Stimulated activated CD4-positive, alpha-beta T cell treated with anti-CD3 and anti-CD28 coated beads, Interleukin-4, amount 100 ng/mL, for 24 hours (primary cell): Measurements from ENCODE around the gene CACNA1C.

Experiments used
- DNase-seq: peaks from one replicate; pipeline ENCODE4 v3.0.0-alpha.2; 2020

The CACNA1C gene

GRCh38 chr12:2328661-2329060 lies 275.9 kb downstream of the CACNA1C start:
- DNase-seq = no peak

GRCh38 chr12:2329661-2330210 lies 276.9 kb downstream of the CACNA1C start:
- DNase-seq = no peak

- DNase-seq = no peak
Measured at GRCh38 chr12:2332236-2332635, 279.4 kb downstream of the CACNA1C start.

GRCh38 chr12:2332947-2333346 lies 280.2 kb downstream of the CACNA1C start:
- no peak for DNase-seq

GRCh38 chr12:2333491-2334195 lies 280.9 kb downstream of the CACNA1C start:
- no peak for DNase-seq

GRCh38 chr12:2334271-2334670 lies 281.5 kb downstream of the CACNA1C start:
- no peak for DNase-seq

- no peak for DNase-seq
Measured at GRCh38 chr12:2334689-2335088, 281.9 kb downstream of the CACNA1C start.

- DNase-seq = no peak
Measured at GRCh38 chr12:2335109-2335508, 282.3 kb downstream of the CACNA1C start.

GRCh38 chr12:2335513-2335912 lies 282.7 kb downstream of the CACNA1C start:
- DNase-seq = no peak

- DNase-seq = no peak
Measured at GRCh38 chr12:2335916-2336315, 283.1 kb downstream of the CACNA1C start.

- no peak for DNase-seq
Measured at GRCh38 chr12:2336409-2336829, 283.6 kb downstream of the CACNA1C start.

GRCh38 chr12:2337031-2338010 lies 284.5 kb downstream of the CACNA1C start:
- no peak for DNase-seq

- no peak for DNase-seq
Measured at GRCh38 chr12:2338381-2338780, 285.6 kb downstream of the CACNA1C start.

- DNase-seq = no peak
Measured at GRCh38 chr12:2338991-2339431, 286.2 kb downstream of the CACNA1C start.

GRCh38 chr12:2341051-2341751 lies 288.4 kb downstream of the CACNA1C start:
- no peak for DNase-seq

- DNase-seq = no peak
Measured at GRCh38 chr12:2341871-2342270, 289.1 kb downstream of the CACNA1C start.

- DNase-seq = no peak
Measured at GRCh38 chr12:2343681-2344080, 290.9 kb downstream of the CACNA1C start.

- DNase-seq = no peak
Measured at GRCh38 chr12:2344476-2344875, 291.7 kb downstream of the CACNA1C start.

GRCh38 chr12:2344885-2345284 lies 292.1 kb downstream of the CACNA1C start:
- DNase-seq = no peak

GRCh38 chr12:2345902-2346301 lies 293.1 kb downstream of the CACNA1C start:
- no peak for DNase-seq

GRCh38 chr12:2346416-2346815 lies 293.6 kb downstream of the CACNA1C start:
- no peak for DNase-seq

GRCh38 chr12:2347137-2347843 lies 294.5 kb downstream of the CACNA1C start:
- DNase-seq = no peak
